HEK293 (cell line): ENCODE data around the gene DIP2C.
A peak's percentile ranks its signal among the peaks of the same experiment; 100 is the strongest.

Source experiments
- CTCF ChIA-PET: fragments of 350-600 bp; formaldehyde crosslinking; extraction: SDS; loops from one replicate; lab custom pipeline; 2021; ENCODE audit warnings: antibody characterized with exemption; lab: Yijun Ruan, JAX
- POLR2A ChIA-PET: fragments of 300-600 bp; formaldehyde crosslinking; extraction: SDS; loops from one replicate; lab custom pipeline; 2020; ENCODE audit warnings: antibody characterized with exemption, inconsistent platforms; lab: Yijun Ruan, JAX
- H3K27ac ChIP-seq: fragments of 200-500 bp; sonication (Bioruptor generic); 2 replicates; pipeline ENCODE4 v1.5.1; 2014; ENCODE audit warnings: low read depth, low read length, control low read depth, inconsistent platforms; ENCODE audit errors: extremely low read depth
- H3K36me3 ChIP-seq, 2 experiments: fragments of 200-500 bp in 1 of 2; sonication (Bioruptor generic) in 1 of 2; 1 replicate in 1 of 2; 2 replicates in 1 of 2; pipeline ENCODE4 v1.5.1; 2014 to 2017; ENCODE audit warnings: inconsistent platforms in 2 of 2, low read length in 2 of 2; ENCODE audit not compliant: control insufficient read depth in 2 of 2, insufficient read depth in 1 of 2
- H3K4me1 ChIP-seq: fragments of 200-500 bp; sonication (Bioruptor generic); 2 replicates; pipeline ENCODE4 v1.5.1; 2014; ENCODE audit warnings: mild to moderate bottlenecking, low read length, inconsistent platforms; ENCODE audit not compliant: control insufficient read depth, insufficient read depth
- H3K4me3 ChIP-seq: 2 replicates; pipeline ENCODE4 v1.5.1; 2011; ENCODE audit warnings: low read depth, mild to moderate bottlenecking, control low read depth, low read length, moderate library complexity
- H3K9me3 ChIP-seq: fragments of 200-500 bp; sonication (Bioruptor generic); 2 replicates; pipeline ENCODE4 v1.5.1; 2014; ENCODE audit warnings: low read depth, low read length, inconsistent platforms; ENCODE audit not compliant: control insufficient read depth, insufficient read depth
- MYNN ChIP-seq: fragments of 450-650 bp; formaldehyde crosslinking; IDR thresholded peaks from 2 replicates; pipeline ENCODE4 v1.5.1; 2016; ENCODE audit warnings: missing biosample characterization, missing genetic modification characterization, borderline replicate concordance
- PRDM10 ChIP-seq: fragments of 450-650 bp; formaldehyde crosslinking; IDR thresholded peaks from 2 replicates; pipeline ENCODE4 v1.5.1; 2016; ENCODE audit warnings: missing biosample characterization, missing genetic modification characterization
- PRDM6 ChIP-seq: fragments of 450-650 bp; formaldehyde crosslinking; IDR thresholded peaks from 2 replicates; pipeline ENCODE4 v1.5.1; 2017; ENCODE audit warnings: missing biosample characterization, missing genetic modification characterization
- TRIM28 ChIP-seq: IDR thresholded peaks from 2 replicates; pipeline ENCODE4 v1.6.1; 2011; ENCODE audit warnings: low read length, control low read depth, borderline replicate concordance
- WT1 ChIP-seq: fragments of 450-650 bp; formaldehyde crosslinking; IDR thresholded peaks from 2 replicates; pipeline ENCODE4 v1.5.1; 2016; ENCODE audit warnings: missing biosample characterization, missing genetic modification characterization
- YY1 ChIP-seq: fragments of 450-650 bp; formaldehyde crosslinking; IDR thresholded peaks from 2 replicates; pipeline ENCODE4 v1.5.1; 2018; ENCODE audit warnings: missing biosample characterization, missing genetic modification characterization
- ZBTB1 ChIP-seq: fragments of 450-650 bp; formaldehyde crosslinking; IDR thresholded peaks from 2 replicates; pipeline ENCODE4 v1.5.1; 2016; ENCODE audit warnings: missing biosample characterization, missing genetic modification characterization
- ZBTB44 ChIP-seq: fragments of 450-650 bp; IDR thresholded peaks from 2 replicates; pipeline ENCODE4 v1.5.1; 2018; ENCODE audit warnings: missing biosample characterization, mild to moderate bottlenecking, missing genetic modification characterization
- ZNF132 ChIP-seq: fragments of 450-650 bp; formaldehyde crosslinking; IDR thresholded peaks from 2 replicates; pipeline ENCODE4 v1.5.1; 2017; ENCODE audit warnings: missing biosample characterization, missing genetic modification characterization, borderline replicate concordance
- ZNF292 ChIP-seq: fragments of 450-650 bp; formaldehyde crosslinking; IDR thresholded peaks from 2 replicates; pipeline ENCODE4 v1.5.1; 2016; ENCODE audit warnings: low read depth, missing biosample characterization, missing genetic modification characterization, borderline replicate concordance
- ZNF544 ChIP-seq: fragments of 450-650 bp; formaldehyde crosslinking; IDR thresholded peaks from 2 replicates; pipeline ENCODE4 v1.5.0; 2017; ENCODE audit warnings: missing biosample characterization, missing genetic modification characterization
- ZNF555 ChIP-seq: fragments of 450-650 bp; formaldehyde crosslinking; conservative IDR thresholded peaks from 2 replicates; pipeline ENCODE4 v1.5.1; 2017; ENCODE audit warnings: missing biosample characterization, mild to moderate bottlenecking, missing genetic modification characterization, inconsistent platforms
- ZNF600 ChIP-seq: fragments of 450-650 bp; formaldehyde crosslinking; IDR thresholded peaks from 2 replicates; pipeline ENCODE4 v1.5.1; 2016; ENCODE audit warnings: missing biosample characterization, missing genetic modification characterization
- TF ChIP-seq, protein P1 (sequence below): fragments of 450-650 bp; formaldehyde crosslinking; IDR thresholded peaks from 2 replicates; pipeline ENCODE4 v1.5.1; 2016; ENCODE audit warnings: missing biosample characterization, missing genetic modification characterization
- TF ChIP-seq, protein P2 (sequence below): fragments of 450-650 bp; formaldehyde crosslinking; IDR thresholded peaks from 2 replicates; pipeline ENCODE4 v1.5.1; 2016; ENCODE audit warnings: missing biosample characterization, missing genetic modification characterization, low read depth

The DIP2C gene

DNA sequence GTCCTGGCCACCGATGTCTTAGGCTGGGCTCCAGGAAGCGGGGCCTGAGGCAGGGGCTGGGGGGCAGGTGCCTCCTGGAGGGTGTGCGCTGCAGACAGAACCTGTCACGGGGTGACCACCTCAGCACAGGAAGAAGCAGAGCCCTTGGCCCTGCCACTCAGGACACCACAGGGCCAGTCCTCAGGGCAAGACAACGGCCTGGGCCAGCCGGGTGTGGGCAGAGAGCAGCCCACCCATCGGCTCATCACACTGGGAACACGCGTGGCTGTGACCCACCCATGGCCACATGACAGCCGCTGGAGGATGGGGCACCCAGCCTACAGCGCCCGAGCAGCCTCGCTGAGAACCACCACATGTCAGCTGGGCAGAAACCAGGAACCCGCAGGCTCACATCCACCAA is 5.9 kb upstream of the DIP2C start:
- Histone ChIP-seq H3K27ac (no peak overlapping the region), H3K36me3 (no peaks in the 10 kb centered on the region), H3K4me3 (no peak overlapping the region), H3K4me1 (peaks cover 7% of the 10 kb centered on the region; the same call in 1 of the 2 replicates), H3K9me3 (no peaks in the 10 kb centered on the region)
- POLR2A ChIA-PET = no interaction called here
- CTCF ChIA-PET = no interaction called here
- TF ChIP-seq ZNF132 (tag by site-specific recombination) = no peak
- TF ChIP-seq WT1 (tag by site-specific recombination) = no peak
- no peak for TF ChIP-seq TRIM28
- TF ChIP-seq, protein P1, sequence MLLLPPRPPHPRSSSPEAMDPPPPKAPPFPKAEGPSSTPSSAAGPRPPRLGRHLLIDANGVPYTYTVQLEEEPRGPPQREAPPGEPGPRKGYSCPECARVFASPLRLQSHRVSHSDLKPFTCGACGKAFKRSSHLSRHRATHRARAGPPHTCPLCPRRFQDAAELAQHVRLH = no peak
- TF ChIP-seq ZBTB1 (tag by site-specific recombination) = no peak
- no peak for TF ChIP-seq PRDM10 (tag by site-specific recombination)
- no peak for TF ChIP-seq MYNN (tag by site-specific recombination)
- TF ChIP-seq, protein P2, sequence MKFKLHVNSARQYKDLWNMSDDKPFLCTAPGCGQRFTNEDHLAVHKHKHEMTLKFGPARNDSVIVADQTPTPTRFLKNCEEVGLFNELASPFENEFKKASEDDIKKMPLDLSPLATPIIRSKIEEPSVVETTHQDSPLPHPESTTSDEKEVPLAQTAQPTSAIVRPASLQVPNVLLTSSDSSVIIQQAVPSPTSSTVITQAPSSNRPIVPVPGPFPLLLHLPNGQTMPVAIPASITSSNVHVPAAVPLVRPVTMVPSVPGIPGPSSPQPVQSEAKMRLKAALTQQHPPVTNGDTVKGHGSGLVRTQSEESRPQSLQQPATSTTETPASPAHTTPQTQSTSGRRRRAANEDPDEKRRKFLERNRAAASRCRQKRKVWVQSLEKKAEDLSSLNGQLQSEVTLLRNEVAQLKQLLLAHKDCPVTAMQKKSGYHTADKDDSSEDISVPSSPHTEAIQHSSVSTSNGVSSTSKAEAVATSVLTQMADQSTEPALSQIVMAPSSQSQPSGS = no peak
- no peak for TF ChIP-seq ZNF555 (tag by site-specific recombination)
- no peak for TF ChIP-seq ZNF544 (tag by site-specific recombination)
- no peak for TF ChIP-seq ZNF600
- TF ChIP-seq PRDM6 (tag by site-specific recombination) = no peak

DNA sequence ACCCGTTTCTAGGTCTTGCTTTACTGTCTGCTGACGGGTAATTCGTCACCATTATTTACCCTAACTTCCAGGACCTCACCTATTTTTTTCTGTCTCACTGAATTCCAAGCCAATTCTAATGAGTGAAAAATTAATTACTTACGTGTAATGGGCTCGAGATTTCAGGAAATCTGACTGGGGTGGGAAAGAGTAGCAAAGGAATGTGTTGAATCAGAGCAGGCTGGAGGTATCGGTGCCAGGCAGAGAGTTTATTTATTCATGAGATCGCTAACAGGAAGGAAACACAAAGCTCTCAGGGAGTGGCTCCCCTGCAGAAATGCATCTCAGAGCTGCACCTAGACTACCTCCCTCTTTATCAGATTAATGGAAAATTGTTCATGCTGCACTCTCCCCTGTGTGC is 4.0 kb upstream of the DIP2C start:
- no peak overlapping the region for H3K27ac ChIP-seq
- no peaks in the 10 kb centered on the region for H3K36me3 ChIP-seq
- POLR2A ChIA-PET = no interaction called here
- H3K9me3 ChIP-seq = no peaks in the 10 kb centered on the region
- CTCF ChIA-PET = no interaction called here
- no peak for TF ChIP-seq ZNF292 (tag by site-specific recombination)
- peak; percentile 48; the same call in 1 of the 2 replicates for TF ChIP-seq ZBTB44 (tag by site-specific recombination)
- TF ChIP-seq YY1 (tag by site-specific recombination) = no peak
- no peak overlapping the region for H3K4me3 ChIP-seq
- H3K4me1 ChIP-seq = peaks cover 7% of the 10 kb centered on the region; the same call in 1 of the 2 replicates
